GM10847 (cell line): ENCODE measurements around the gene SWI5.

Experiments used
- POLR2A ChIP-seq: IDR thresholded peaks from 2 replicates; pipeline ENCODE4 v1.6.1; 2011; ENCODE audit not compliant: insufficient read length; ENCODE audit errors: extremely low read depth

SWI5 gene

DNA sequence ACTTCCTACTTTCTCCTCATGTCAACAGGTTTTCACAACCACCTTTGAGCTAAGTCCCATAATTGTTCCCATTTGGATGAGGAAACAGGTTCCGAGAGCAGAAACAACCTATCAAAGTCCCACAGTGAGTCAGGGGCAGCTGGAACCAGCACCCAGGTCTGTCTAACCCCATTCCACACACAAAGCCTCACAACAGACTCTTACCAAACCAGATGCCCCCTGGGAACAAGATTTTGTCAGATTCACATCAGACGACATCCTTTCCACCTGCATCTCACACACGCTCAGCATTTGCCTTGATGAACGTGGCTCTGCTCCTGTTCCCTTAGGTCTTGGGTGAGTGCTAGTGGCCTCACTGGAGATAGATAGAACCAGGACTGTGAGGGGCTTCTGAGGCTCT, 17.0 kb downstream of the SWI5 start:
- no peak for TF ChIP-seq POLR2A

DNA sequence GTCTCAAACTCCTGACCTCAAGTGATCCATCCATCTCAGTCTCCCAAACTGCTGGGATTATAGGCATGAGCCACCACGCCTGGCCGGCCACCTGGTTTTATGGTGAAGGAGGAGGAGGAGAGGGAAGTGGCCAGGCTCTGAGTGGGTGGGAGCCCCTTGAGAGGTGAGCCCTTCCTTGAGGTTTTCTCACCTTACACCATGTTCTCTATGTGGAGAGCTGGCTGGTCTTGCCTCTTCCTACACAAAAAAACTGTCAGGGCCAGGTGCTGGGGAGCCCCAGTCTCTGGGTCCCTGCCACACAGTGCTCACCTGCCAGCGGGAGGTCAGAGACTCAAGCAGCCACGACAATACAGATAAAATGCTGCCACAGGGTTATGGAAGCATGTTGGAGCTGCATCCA, 18.1 kb downstream of the SWI5 start:
- TF ChIP-seq POLR2A: no peak

DNA sequence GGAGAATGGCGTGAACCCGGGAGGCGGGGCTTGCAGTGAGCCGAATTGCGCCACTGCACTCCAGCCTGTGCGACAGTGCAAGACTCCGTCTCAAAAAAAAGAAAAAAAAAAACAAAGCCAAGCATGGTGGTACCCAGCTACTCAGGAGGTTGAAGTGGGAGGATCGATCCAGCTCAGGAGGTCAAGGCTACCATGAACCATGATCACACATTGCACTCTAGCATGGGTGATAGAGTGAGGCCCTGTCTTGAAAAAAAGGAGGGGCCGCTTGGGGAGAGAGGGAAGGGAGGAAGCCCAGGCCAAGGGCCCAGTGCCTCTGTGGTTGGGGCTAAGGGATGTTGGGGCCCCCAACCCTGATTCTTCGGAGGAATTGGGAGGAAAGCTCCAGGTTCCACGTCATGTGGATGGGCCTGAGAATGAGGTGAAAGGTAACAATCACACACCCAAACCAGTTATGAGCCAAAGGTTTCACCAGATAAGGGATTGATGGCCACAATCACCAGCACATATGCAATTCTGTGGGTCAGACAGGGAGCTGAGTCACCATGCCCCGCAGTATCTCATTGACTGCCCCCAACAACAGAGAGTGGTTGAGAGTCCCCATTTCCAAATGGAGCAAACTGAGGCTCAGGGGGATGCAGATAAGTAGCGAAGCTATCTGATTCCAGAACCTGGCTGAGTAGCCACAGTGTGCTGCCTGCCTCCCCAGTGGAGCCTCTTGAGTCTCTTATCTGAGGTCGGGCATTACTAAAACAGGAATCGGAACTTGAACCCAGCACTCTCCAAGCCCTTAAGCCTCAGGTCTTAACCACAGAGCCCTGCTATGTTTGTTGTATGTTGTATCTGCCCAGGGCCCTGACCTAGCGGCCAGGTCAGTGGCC, 20.5 kb downstream of the SWI5 start:
- no peak for TF ChIP-seq POLR2A

DNA sequence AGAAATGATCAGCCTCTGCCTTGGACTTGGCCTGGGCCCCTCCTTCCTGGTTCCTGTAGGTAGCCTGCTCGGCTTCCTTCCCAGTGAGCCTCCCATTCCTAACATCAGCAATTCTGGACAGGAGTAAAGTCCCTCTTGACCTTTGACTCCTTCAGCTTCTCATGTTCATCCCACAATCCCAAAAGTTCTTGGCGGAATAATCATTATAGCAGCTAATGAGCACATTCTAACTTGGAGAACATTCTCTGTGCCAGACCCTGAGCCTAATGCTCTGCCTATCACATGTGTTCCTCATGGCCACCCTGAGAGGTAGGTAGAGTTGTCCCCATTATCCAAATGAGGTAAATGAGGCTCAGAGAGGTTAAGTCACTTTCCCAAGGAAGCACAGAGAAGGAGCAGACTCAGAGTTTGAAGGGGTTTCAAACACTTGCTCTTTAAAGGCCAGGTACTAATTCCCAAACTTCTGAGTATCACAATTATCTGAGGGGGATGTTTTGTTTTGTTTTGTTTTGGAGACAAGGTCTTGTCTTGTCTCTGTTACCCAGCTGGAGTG, 21.2 kb downstream of the SWI5 start:
- no peak for TF ChIP-seq POLR2A

DNA sequence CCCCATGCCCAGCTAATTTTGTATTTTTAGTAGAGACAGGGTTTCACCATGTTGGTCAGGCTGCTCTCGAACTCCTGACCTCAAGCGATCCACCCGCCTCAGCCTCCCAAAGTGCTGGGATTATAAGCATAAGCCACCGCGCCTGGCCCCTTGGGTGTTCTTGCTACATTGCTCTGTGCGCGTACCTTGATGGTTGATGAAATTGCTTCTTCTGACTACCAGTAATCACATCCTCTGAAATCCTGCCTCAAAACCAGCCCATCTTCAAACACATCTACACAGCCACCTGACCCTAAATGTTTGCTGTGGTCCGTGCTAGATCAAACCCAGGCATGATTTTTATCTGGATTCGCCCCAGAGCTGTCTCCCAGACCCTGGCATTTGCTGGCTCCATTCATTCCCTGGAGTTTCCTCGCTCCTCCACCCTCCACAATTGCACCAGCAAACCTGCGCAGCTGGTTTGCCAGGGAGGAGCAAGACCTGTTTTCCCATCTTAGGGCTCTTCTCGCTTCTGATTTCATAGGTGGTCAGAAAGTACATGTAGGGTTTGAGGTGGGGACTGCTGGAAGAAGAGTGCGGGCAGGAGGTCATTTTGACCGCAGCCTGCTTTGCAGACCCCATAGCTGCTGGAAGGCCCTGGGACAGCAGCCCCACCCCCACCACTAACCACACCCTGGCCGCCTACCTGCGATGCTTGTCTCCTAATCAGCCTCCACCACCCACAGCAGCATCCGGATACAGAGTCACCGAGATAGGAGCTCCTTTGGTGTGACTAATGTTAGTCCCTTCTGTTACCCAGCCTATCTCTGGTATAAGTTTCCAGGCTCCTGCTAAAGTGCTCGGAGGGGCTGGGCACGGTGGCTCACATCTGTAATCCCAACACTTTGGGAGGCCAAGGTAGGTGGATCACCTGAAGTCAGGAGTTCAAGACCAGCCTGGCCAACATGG, 22.7 kb downstream of the SWI5 start:
- TF ChIP-seq POLR2A: no peak

DNA sequence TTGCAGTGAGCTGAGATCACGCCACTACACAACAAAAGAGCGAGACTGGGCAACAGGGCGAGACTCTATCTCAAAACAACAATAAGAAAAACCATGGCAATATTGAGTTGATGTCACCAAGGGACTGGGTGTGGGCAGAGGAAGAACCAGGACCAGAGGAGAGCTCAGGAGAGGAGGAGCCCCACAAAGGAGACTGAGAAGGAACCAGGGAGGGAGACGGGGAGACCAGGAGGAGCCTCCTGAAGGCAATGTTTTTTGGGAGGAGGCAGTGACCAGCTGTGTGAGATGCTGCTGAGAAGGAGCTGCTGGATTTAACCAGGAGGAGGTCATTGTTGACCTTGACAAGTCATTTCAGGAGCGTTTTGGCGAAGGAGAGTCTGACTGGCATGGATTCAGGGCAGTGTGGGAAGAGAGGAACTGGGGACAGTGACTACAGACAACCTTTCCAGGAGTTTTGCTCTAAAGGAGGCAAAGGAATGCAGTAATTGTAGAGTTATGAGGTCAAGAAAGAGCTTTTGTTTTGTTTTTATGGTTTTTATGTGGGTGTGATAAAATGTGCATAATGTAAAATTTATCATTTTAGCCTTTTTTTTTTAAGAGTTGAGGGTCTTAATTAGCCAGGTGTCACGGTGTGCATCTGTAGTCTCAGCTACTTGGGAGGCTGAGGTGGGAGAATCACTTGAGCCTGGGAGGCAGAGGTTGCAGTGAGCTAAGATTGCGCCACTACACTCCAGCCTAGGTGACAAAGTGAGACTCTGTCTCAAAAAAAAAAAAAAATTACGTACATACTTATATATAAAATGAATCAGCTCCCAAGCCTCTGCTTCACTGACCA, 28.3 kb downstream of the SWI5 start:
- no peak for TF ChIP-seq POLR2A

DNA sequence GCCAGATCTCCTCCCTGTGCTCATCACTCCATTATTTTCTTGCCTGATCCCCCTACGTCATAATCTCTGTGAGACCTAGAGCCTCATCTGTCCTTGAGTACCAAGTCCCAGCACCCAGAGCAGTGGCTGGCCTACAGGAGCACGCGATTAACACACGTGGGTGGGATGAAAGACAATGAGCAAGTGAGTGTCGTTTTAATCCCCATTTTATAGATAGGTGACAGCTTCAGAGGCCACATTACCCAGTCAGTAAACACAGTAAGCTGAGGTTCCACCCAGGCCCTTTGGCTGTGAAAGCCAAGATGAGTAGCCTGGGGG, 28.9 kb downstream of the SWI5 start:
- TF ChIP-seq POLR2A: no peak

DNA sequence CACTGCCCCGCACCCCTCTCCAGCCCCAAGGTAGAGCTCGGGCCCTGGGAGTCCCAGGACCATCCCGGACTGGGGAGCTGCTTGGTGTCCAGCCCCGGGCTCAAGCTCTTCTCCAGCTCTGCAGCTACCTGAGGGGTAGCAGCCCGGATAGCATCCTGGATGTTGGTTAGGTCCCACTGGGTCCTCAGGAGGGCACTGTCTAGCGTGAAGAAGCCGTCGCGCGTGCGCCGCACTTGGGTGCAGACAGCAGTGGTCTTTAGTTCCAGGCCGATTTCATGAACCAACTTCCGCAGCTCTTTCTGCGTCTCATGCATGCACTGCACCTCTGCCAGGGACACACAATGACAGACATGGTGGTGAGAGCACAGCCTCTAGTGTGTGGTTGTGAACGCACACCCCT, 33.5 kb downstream of the SWI5 start:
- no peak for TF ChIP-seq POLR2A

DNA sequence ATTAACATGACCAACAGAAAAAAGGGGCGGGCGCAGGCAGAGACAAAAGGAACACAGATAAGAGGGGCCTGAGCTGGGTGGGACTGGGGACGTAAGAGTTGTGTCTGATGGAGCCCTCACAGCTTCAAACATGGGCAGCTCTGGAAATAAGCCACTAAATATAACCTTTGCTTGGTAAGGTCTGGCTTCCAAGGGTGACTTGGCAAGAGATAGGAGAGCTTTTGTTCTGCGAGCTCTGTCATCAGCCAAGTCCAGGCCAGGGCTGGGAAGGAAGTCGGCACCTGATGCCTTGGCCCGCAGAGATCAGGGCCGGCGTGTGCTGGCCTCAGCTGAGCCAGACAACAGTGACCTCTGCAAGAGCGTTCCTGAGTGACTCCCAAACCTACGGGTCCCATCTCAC, 34.4 kb downstream of the SWI5 start:
- TF ChIP-seq POLR2A: no peak

DNA sequence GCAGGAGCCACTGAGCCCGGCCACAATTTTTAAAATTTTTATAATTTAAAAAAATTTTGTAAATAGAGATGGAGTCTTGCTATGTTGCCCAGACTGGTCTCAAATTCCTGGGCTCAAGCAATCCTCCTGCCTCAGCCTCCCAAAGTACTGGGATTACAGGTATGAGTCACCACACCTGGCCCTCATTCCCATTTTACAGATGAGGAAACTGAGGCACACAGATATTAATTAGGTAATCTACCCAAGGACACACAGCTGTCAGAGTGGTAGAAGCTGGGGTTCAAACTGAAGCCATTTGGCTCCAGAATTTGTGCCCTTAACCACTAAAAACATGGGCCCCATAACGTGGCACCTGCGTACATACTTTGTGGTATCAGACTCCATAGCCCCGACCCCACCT, 38.6 kb downstream of the SWI5 start:
- TF ChIP-seq POLR2A: no peak

DNA sequence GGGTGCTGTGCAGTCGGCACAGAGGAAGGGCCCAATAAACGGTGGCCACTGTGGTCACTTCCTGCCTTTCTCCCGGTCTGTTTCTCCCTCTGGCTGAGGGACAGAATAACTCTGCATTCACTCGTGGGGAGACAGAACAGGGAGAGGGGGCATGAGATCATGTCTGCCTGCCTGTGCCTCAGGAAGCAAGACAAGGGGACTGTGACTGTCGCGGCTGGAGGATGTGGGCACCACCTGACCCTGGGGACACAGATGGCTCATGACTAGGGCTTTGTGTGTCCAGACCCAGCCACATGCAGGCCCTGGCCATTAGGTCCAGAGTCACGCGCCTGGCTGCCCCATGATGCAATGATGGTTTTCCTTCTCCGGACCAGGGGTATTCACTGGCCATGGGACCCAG, 40.3 kb downstream of the SWI5 start:
- no peak for TF ChIP-seq POLR2A

DNA sequence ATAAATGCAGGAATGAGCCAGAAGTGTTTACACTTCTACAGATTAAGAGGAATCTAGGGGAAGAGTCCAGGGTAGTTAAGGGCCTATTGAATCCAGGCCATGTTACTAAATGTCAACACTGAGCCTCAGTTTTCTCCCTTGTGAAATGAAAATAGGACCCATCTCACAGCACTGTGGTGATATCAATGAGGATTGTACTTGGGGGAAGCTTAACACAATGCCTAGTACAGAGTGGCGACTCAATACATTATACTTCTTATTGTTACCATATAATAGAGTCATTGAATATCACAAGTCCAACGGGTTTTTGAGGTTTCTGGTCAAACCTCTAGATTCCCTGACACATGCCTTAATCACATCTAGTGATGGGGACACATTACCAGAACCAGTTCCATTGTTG, 41.6 kb downstream of the SWI5 start:
- no peak for TF ChIP-seq POLR2A

DNA sequence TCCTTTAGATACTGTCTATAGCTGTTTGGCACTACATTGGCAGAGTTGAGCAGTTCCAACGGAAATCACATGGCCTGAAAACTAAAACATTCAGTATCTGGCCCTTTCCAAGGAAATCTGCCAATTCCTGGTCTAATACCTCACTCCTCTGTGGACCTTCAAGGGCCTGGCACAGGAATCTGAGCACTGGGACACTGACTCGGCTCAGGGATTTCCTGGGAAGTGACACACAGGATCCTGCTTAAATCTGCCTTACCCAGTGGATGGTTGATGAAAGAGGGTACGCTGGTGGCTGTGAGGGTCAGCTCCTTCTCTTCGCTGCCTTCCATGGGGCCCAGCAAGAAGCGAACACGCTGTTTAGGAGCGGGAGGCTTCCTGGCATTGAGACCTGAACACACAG, 45.3 kb downstream of the SWI5 start:
- no peak for TF ChIP-seq POLR2A

DNA sequence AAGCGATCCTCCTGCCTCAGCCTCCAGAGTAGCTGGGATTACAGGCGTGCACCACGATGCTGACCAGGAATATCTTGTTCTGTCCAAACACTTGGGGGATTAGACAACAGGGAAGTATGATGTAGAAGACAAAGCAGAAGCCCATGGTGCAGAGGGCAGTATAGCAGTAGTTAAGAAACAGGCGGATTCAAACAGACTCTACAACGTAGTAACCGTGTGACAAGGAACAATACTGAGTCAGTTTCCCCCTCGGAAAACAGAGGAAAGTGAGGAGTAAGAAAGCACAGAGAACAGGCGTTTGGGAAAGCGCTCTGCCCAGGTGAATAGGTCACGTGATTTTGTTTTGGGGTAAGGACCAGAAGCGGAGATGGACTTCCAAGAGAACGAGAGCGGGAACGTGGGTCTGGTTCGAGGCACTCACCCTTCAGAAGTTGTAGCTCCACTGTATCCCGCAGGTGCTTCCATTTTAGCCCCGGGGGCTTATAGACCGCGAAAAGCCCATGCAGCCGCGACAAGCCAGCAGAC, 45.9 kb downstream of the SWI5 start:
- TF ChIP-seq POLR2A: peak; percentile 55
